GM12865 (cell line): ENCODE measurements around the gene TDRD7.
A peak's percentile ranks its signal among the peaks of the same experiment; 100 is the strongest.

Experiments used
- DNase-seq: peaks from one replicate; pipeline ENCODE4 v3.0.0; 2010; ENCODE audit warnings: low read depth
- H3K4me3 ChIP-seq: 2 replicates; pipeline ENCODE4 v1.5.1; 2011; ENCODE audit warnings: mild to moderate bottlenecking, low read depth, low read length, control low read depth
- CTCF ChIP-seq: IDR thresholded peaks from 2 replicates; pipeline ENCODE4 v1.5.1; 2011; ENCODE audit warnings: low read length, control low read depth, low read depth, inconsistent platforms; ENCODE audit not compliant: insufficient read depth; ENCODE audit errors: missing control alignments

TDRD7 gene

GRCh38 chr9:97525451-97525850 is 113.6 kb downstream of the TDRD7 start:
- H3K4me3 ChIP-seq: no peak overlapping the region
- peak; percentile 40 for DNase-seq
- TF ChIP-seq CTCF: no peak

GRCh38 chr9:97526895-97527575 is 115.1 kb downstream of the TDRD7 start:
- H3K4me3 ChIP-seq: no peak overlapping the region
- no peak for DNase-seq
- no peak for TF ChIP-seq CTCF

- peak; percentile 64 for DNase-seq
- no peak for TF ChIP-seq CTCF
- H3K4me3 ChIP-seq: no peak overlapping the region
These were observed 116.0 kb downstream of the TDRD7 start for GRCh38 chr9:97527626-97528528.

GRCh38 chr9:97528529-97529230 is 116.8 kb downstream of the TDRD7 start:
- no peak for TF ChIP-seq CTCF
- no peak for DNase-seq
- no peak overlapping the region for H3K4me3 ChIP-seq

GRCh38 chr9:97529363-97530076 is 117.6 kb downstream of the TDRD7 start:
- no peak for TF ChIP-seq CTCF
- peak; percentile 90 for DNase-seq

GRCh38 chr9:97531888-97532376 is 120.0 kb downstream of the TDRD7 start:
- no peak overlapping the region for H3K4me3 ChIP-seq
- no peak for DNase-seq
- TF ChIP-seq CTCF: no peak

More at GRCh38 chr9:97529363-97530076, 117.6 kb downstream of the TDRD7 start:
- H3K4me3 ChIP-seq: no peak overlapping the region; the same call in 1 of the 2 replicates
